ENCODE data around the gene PRKCE. TPM values are rescaled to one million over a fixed set of nuclear protein-coding genes. Genes with fewer than 3 reads are reported as not detected.
A peak's percentile ranks its signal among the peaks of the same experiment; 100 is the strongest.

PRKCE gene
- total RNA-seq, 1 experiment from 2014 or later: 1.3 TPM

DNA sequence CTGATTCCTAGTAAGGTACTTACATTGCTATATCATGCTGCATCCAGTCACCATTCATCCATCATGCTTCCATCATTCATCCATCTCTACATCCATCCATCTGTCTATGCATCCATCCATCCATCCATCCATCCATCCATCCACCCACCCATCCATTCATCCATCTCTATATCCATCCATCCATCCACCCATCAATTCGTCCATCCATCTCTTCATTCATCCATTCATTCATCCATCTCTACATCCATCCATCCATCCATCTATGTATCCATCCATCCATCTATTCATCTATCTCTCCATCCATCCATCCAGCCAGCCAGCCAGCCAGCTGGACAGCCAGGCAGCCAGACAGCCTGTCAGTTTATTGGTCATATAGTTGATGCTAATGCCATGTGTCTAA is 20.7 kb downstream of the PRKCE start:
- H3K4me1 Mint-ChIP-seq: peaks cover 0 to 9% of the 10 kb centered on the region in 2 experiments; a peak in 2 of 4 replicates
- no peak overlapping the region for H2BK20ac ChIP-seq (ENCODE audit: low read depth, low read length, poor library complexity, severe bottlenecking)
- H3K56ac ChIP-seq (ENCODE audit: insufficient read length, low read depth, low read length): no peak overlapping the region
- H3K23ac ChIP-seq (ENCODE audit: insufficient read length, low read depth, low read length): no peak overlapping the region
- no peaks in the 10 kb centered on the region for H3K27me3 ChIP-seq (ENCODE audit: insufficient read depth, low read length)
- no peak for DNase-seq
- no peak overlapping the region for H2BK5ac ChIP-seq (ENCODE audit: insufficient read length, low read length)
- no peak overlapping the region for H3K27ac Mint-ChIP-seq
- no peak overlapping the region for H2AK5ac ChIP-seq (ENCODE audit: insufficient read length, low read length)
- no peaks in the 10 kb centered on the region for H3K36me3 Mint-ChIP-seq (ENCODE audit: insufficient read depth in 1 of 3, low read depth in 3 of 3)
- TF ChIP-seq, protein P1, sequence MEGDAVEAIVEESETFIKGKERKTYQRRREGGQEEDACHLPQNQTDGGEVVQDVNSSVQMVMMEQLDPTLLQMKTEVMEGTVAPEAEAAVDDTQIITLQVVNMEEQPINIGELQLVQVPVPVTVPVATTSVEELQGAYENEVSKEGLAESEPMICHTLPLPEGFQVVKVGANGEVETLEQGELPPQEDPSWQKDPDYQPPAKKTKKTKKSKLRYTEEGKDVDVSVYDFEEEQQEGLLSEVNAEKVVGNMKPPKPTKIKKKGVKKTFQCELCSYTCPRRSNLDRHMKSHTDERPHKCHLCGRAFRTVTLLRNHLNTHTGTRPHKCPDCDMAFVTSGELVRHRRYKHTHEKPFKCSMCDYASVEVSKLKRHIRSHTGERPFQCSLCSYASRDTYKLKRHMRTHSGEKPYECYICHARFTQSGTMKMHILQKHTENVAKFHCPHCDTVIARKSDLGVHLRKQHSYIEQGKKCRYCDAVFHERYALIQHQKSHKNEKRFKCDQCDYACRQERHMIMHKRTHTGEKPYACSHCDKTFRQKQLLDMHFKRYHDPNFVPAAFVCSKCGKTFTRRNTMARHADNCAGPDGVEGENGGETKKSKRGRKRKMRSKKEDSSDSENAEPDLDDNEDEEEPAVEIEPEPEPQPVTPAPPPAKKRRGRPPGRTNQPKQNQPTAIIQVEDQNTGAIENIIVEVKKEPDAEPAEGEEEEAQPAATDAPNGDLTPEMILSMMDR (conservative IDR thresholded peaks at IDR 0.05): no peak
- no peak overlapping the region for H4K5ac ChIP-seq (ENCODE audit: insufficient read length, low read depth, low read length)
- H3K18ac ChIP-seq (ENCODE audit: insufficient read length, low read depth, low read length): no peak overlapping the region
- H3T11ph ChIP-seq (ENCODE audit: low read length): no peak overlapping the region
- H2BK12ac ChIP-seq (ENCODE audit: insufficient read length, low read depth, low read length): no peak overlapping the region
- no peak overlapping the region for H2BK15ac ChIP-seq (ENCODE audit: low read depth, low read length)
- no peak overlapping the region for H4K8ac ChIP-seq (replicated peaks; ENCODE audit: insufficient read length, low read depth, low read length)
- H3K9me3 Mint-ChIP-seq: no peaks in the 10 kb centered on the region
- no peak overlapping the region for H2BK120ac ChIP-seq (ENCODE audit: low read depth, low read length, poor library complexity, severe bottlenecking)
- H3K14ac ChIP-seq (ENCODE audit: insufficient read depth, low read length): no peak overlapping the region
- H3K4me2 ChIP-seq (ENCODE audit: insufficient read depth, insufficient read length, low read length): no peak overlapping the region
- H3K4me3 Mint-ChIP-seq: peak overlapping the region in 1 of 2 experiments; percentile 4; a peak in 1 of 5 replicates
- no peaks in the 10 kb centered on the region for H3K79me2 ChIP-seq (ENCODE audit: insufficient read depth, low read length)
- WGBS (ENCODE audit: extremely low coverage, insufficient read length, low lambda C conversion rate): 100% methylated on average over 1 of the region's 1 CpG
- no peak overlapping the region for H3K9ac ChIP-seq (ENCODE audit: extremely low read depth, insufficient read length, low read length)
- H3K79me1 ChIP-seq (ENCODE audit: insufficient read depth, low read depth, low read length, poor library complexity, severe bottlenecking): no peaks in the 10 kb centered on the region
- no peaks in the 10 kb centered on the region for H3K23me2 ChIP-seq (ENCODE audit: insufficient read length, low read depth, low read length, poor library complexity, severe bottlenecking)
- H2AFZ ChIP-seq (ENCODE audit: low read length): no peak overlapping the region
- H3K4me1 ChIP-seq (ENCODE audit: insufficient read depth, low read length): no peaks in the 10 kb centered on the region; the same call in 1 of the 2 replicates
- H4K91ac ChIP-seq (ENCODE audit: insufficient read length, low read depth, low read length): no peak overlapping the region
- H4K20me1 ChIP-seq (ENCODE audit: control insufficient read depth, insufficient read depth, insufficient read length): no peaks in the 10 kb centered on the region
- no peak overlapping the region for H3K4ac ChIP-seq (ENCODE audit: low read depth, low read length)
- H3K27me3 Mint-ChIP-seq (ENCODE audit: low read depth): no peaks in the 10 kb centered on the region; the same call in 1 of the 2 replicates
- no peaks in the 10 kb centered on the region for H3K9me3 ChIP-seq (ENCODE audit: control insufficient read depth, low read depth, low read length)
- H3K27ac ChIP-seq (ENCODE audit: insufficient read length, low read depth, low read length): no peak overlapping the region
